ENCODE data around the gene TRIM3. TPM values are rescaled to one million over a fixed set of nuclear protein-coding genes. Genes with fewer than 3 reads are reported as not detected.

TRIM3 gene
- total RNA-seq, 2 donors from 2014 or later = 40.3 to 40.4 TPM

DNA sequence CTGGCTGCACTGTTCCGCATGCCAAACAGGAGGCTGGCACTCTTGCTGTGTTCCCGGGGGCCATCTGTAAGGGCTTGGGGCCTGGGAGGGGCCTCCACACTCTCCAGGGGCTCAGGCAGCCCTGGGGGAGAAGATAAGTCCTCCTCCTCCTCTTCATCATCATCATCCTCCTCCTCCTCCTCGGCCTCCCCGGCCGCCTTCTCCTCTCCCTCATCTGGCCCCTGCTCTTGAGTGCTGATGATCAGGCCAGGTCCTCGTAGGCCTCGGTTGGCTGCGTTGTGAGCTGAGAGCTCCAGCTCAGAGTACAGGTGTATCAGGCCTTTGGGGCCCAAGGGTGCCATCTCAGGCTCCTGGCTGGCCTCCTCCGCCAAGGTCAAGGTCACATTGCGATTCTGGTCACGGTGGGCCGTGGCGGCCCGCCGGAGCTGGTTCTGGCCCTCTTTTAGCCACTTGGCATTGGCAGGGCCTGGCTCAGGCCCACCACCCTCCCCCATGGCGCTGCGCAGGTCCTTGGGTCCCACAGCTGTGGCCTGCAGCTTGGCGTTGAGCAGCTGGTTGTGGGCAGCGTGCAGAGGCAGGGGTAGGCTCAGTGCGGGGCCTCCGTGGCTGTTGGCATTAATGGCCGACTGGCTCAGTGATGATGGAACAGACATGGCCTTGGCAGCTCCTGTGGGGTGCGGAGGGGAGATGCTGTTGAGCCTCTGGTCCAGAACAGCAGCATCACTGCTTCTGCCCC, 62.9 kb downstream of the TRIM3 start:
- H3K36me3 ChIP-seq = peaks cover 11% of the 10 kb centered on the region
- H3K27ac ChIP-seq = no peak overlapping the region
- no peaks in the 10 kb centered on the region for H3K9me3 ChIP-seq
- TF ChIP-seq, protein P1, sequence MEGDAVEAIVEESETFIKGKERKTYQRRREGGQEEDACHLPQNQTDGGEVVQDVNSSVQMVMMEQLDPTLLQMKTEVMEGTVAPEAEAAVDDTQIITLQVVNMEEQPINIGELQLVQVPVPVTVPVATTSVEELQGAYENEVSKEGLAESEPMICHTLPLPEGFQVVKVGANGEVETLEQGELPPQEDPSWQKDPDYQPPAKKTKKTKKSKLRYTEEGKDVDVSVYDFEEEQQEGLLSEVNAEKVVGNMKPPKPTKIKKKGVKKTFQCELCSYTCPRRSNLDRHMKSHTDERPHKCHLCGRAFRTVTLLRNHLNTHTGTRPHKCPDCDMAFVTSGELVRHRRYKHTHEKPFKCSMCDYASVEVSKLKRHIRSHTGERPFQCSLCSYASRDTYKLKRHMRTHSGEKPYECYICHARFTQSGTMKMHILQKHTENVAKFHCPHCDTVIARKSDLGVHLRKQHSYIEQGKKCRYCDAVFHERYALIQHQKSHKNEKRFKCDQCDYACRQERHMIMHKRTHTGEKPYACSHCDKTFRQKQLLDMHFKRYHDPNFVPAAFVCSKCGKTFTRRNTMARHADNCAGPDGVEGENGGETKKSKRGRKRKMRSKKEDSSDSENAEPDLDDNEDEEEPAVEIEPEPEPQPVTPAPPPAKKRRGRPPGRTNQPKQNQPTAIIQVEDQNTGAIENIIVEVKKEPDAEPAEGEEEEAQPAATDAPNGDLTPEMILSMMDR (IDR thresholded peaks at IDR 0.05) = no peak
- no peaks in the 10 kb centered on the region for H3K27me3 ChIP-seq (replicated peaks; ENCODE audit: insufficient read depth)
- no peak overlapping the region for H3K4me3 ChIP-seq
- no peak for DNase-seq (ENCODE audit: low spot score)
- no peaks in the 10 kb centered on the region for H3K4me1 ChIP-seq (ENCODE audit: control insufficient read depth in 1 of 2, low read depth in 2 of 2)
- ATAC-seq (ENCODE audit: insufficient number of reproducible peaks, low FRiP score, low read depth) = no peak

DNA sequence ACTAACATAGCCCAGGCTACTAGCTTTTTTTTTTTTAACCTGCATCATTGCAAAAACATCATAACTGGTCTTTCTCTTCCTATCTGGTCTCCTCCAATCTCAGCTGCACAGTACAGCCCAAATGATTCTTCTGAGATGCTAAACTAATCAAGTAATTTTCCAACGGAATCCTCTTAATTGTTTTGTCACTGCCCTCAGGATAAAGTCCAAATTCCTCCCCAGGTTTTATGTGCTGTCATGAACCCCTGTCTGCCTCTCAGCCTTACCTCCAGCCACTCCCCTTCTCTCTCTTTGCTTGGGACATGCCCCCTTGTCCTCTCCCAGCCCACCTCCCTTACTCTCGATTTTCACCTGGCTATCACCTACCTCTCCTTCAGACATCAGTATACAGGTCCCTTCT, 67.4 kb downstream of the TRIM3 start:
- H3K9me3 ChIP-seq = no peaks in the 10 kb centered on the region
- ATAC-seq (ENCODE audit: insufficient number of reproducible peaks, low FRiP score, low read depth) (no peak), DNase-seq (ENCODE audit: low spot score) (no peak)
- TF ChIP-seq, protein P1 (IDR thresholded peaks at IDR 0.05) = no peak
- H3K27ac ChIP-seq = no peak overlapping the region
- no peaks in the 10 kb centered on the region for H3K27me3 ChIP-seq (replicated peaks; ENCODE audit: insufficient read depth)
- H3K4me1 ChIP-seq (ENCODE audit: control insufficient read depth in 1 of 2, low read depth in 2 of 2) = peaks cover 0 to 11% of the 10 kb centered on the region in 2 donors
- peaks cover 15% of the 10 kb centered on the region for H3K36me3 ChIP-seq
- no peak overlapping the region for H3K4me3 ChIP-seq

GRCh38 chr11:6405846-6406245, 67.9 kb downstream of the TRIM3 start:
- ATAC-seq (ENCODE audit: insufficient number of reproducible peaks, low FRiP score, low read depth) = no peak
- Histone ChIP-seq H3K4me1 (ENCODE audit: control insufficient read depth in 1 of 2, low read depth in 2 of 2) (peaks cover 0 to 11% of the 10 kb centered on the region in 2 donors), H3K9me3 (no peaks in the 10 kb centered on the region), H3K36me3 (peaks cover 18% of the 10 kb centered on the region), H3K27me3 (replicated peaks; ENCODE audit: insufficient read depth) (no peaks in the 10 kb centered on the region), H3K4me3 (no peak overlapping the region), H3K27ac (no peak overlapping the region)
- TF ChIP-seq, protein P1 (IDR thresholded peaks at IDR 0.05) = no peak
- DNase-seq (ENCODE audit: low spot score) = no peak

GRCh38 chr11:6405052-6405667, 68.6 kb downstream of the TRIM3 start:
- TF ChIP-seq, protein P1 (IDR thresholded peaks at IDR 0.05) = no peak
- DNase-seq (ENCODE audit: low spot score) (no peak), ATAC-seq (ENCODE audit: insufficient number of reproducible peaks, low FRiP score, low read depth) (no peak)
- peaks cover 16% of the 10 kb centered on the region for H3K36me3 ChIP-seq
- no peaks in the 10 kb centered on the region for H3K9me3 ChIP-seq
- no peak overlapping the region for H3K4me3 ChIP-seq
- no peaks in the 10 kb centered on the region for H3K27me3 ChIP-seq (replicated peaks; ENCODE audit: insufficient read depth)
- no peak overlapping the region for H3K27ac ChIP-seq
- H3K4me1 ChIP-seq (ENCODE audit: control insufficient read depth in 1 of 2, low read depth in 2 of 2) = peaks cover 0 to 11% of the 10 kb centered on the region in 2 donors

- no peak for ATAC-seq (ENCODE audit: insufficient number of reproducible peaks, low FRiP score, low read depth)
- H3K27ac ChIP-seq = no peak overlapping the region
- DNase-seq (ENCODE audit: low spot score) = no peak
- H3K9me3 ChIP-seq = no peaks in the 10 kb centered on the region
- H3K27me3 ChIP-seq (replicated peaks; ENCODE audit: insufficient read depth) = no peaks in the 10 kb centered on the region
- H3K4me1 ChIP-seq (ENCODE audit: control insufficient read depth in 1 of 2, low read depth in 2 of 2) = peaks cover 0 to 11% of the 10 kb centered on the region in 2 donors
- peaks cover 13% of the 10 kb centered on the region for H3K36me3 ChIP-seq
- no peak overlapping the region for H3K4me3 ChIP-seq
- TF ChIP-seq, protein P1 (IDR thresholded peaks at IDR 0.05) = no peak
Measured at GRCh38 chr11:6404342-6405051, 69.2 kb downstream of the TRIM3 start.
